ENCODE data around the gene HMCN1. TPM values are rescaled to one million over a fixed set of nuclear protein-coding genes. Genes with fewer than 3 reads are reported as not detected.

Gene HMCN1
- total RNA-seq, 4 donors from 2014 or later, result 53.0 to 87.9 (median 76.8) TPM

GRCh38 chr1:185811073-185811709 is 77.0 kb downstream of the HMCN1 start:
- intact Hi-C loops (cut with DNase I), result loop anchor here (10.0 kb wide), 1 partner anchor 404 kb away; no protein-coding TSS in a partner anchor
- 67% methylated on average over 3 of the region's 3 CpGs for WGBS
- Histone ChIP-seq H3K36me3 (no peaks in the 10 kb centered on the region), H3K4me3 (no peak overlapping the region), H3K27ac (replicated peaks in 1 of 4) (no peak overlapping the region), H3K4me1 (peaks cover 0 to 18% (median 6%) of the 10 kb centered on the region in 4 donors), H3K9me3 (no peaks in the 10 kb centered on the region), H3K27me3 (no peaks in the 10 kb centered on the region)
- TF ChIP-seq POLR2AphosphoS5 (IDR thresholded peaks at IDR 0.05), result no peak
- TF ChIP-seq EP300 (IDR thresholded peaks at IDR 0.05), result no peak
- no peak for TF ChIP-seq POLR2A (IDR thresholded peaks at IDR 0.05; ENCODE audit: low read depth)
- DNase-seq (ENCODE audit: extremely low spot score), result no peak

DNA sequence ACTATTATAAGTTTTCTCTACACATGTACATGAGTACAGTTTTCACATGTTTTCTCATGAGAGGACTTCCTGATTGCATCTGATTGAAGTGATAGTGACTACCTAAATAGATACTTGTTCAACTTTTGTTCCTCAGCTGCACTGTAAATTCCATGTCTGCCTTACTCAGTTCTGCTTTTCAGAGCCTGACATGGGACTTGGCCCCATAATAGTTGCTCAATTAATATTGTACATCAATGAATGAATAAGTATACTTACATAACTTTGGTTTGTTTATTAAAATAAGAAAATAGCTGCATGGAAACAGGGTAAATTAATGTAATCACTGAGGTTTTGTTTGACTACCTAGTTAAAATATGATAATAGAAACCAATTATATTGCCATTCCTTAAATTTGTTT is 78.7 kb downstream of the HMCN1 start:
- Histone ChIP-seq H3K27me3 (no peaks in the 10 kb centered on the region), H3K36me3 (no peaks in the 10 kb centered on the region), H3K4me1 (peaks cover 0 to 11% (median 4%) of the 10 kb centered on the region in 4 donors), H3K4me3 (no peak overlapping the region), H3K9me3 (no peaks in the 10 kb centered on the region), H3K27ac (replicated peaks in 1 of 4) (no peak overlapping the region)
- DNase-seq (ENCODE audit: extremely low spot score), result no peak
- intact Hi-C loops (cut with DNase I), result loop anchor here (10.0 kb wide), 1 partner anchor 402 kb away; no protein-coding TSS in a partner anchor
- TF ChIP-seq POLR2AphosphoS5 (IDR thresholded peaks at IDR 0.05) (no peak), POLR2A (IDR thresholded peaks at IDR 0.05; ENCODE audit: low read depth) (no peak), EP300 (IDR thresholded peaks at IDR 0.05) (no peak), CTCF (IDR thresholded peaks at IDR 0.05) (no peak)

- no peak for DNase-seq (ENCODE audit: extremely low spot score)
- TF ChIP-seq POLR2A (IDR thresholded peaks at IDR 0.05; ENCODE audit: low read depth) (no peak), CTCF (IDR thresholded peaks at IDR 0.05) (peak; percentile 42 to 53 (median 51))
- intact Hi-C loops (cut with DNase I), result loop anchor here (10.0 kb wide), 1 partner anchor 401 kb away; no protein-coding TSS in a partner anchor
- 87% methylated on average over 2 of the region's 2 CpGs for WGBS
- no peaks in the 10 kb centered on the region for H3K27me3 ChIP-seq
- no peak overlapping the region for H3K4me3 ChIP-seq
- peaks cover 0 to 11% (median 4%) of the 10 kb centered on the region in 4 donors for H3K4me1 ChIP-seq
- H3K36me3 ChIP-seq, result no peaks in the 10 kb centered on the region
- H3K9me3 ChIP-seq, result no peaks in the 10 kb centered on the region
- H3K27ac ChIP-seq (replicated peaks in 1 of 4), result no peak overlapping the region
Observed at GRCh38 chr1:185813401-185813979, 79.3 kb downstream of the HMCN1 start.

DNA sequence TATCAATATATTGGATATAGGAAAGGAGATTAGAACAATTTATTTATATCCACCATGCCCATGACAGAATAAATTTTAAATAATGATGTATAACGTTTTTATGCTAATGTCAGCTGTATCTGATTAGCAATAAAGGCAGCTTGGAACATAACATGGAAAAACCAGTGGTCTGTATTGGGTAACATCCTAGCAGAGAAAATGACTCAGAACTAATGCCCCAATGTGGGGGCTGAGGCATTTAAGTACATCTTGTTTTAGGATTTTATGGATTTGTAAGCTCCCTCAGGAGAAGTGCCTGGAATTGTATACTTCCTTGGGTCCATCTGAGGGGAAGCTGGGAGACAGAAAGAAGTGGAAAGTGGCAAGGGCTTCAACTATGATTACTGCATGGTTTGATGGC is 82.3 kb downstream of the HMCN1 start:
- intact Hi-C loops (cut with DNase I), result loop anchor here (10.0 kb wide), 1 partner anchor 398 kb away; no protein-coding TSS in a partner anchor
- H3K27ac ChIP-seq (replicated peaks in 1 of 4), result no peak overlapping the region

More for the DNA sequence above, 82.3 kb downstream of the HMCN1 start:
- no peak overlapping the region for H3K4me3 ChIP-seq
- TF ChIP-seq POLR2A (IDR thresholded peaks at IDR 0.05; ENCODE audit: low read depth) (no peak), CTCF (IDR thresholded peaks at IDR 0.05) (no peak), POLR2AphosphoS5 (IDR thresholded peaks at IDR 0.05) (no peak), EP300 (IDR thresholded peaks at IDR 0.05) (no peak)
- H3K9me3 ChIP-seq, result no peaks in the 10 kb centered on the region
- no peaks in the 10 kb centered on the region for H3K36me3 ChIP-seq
- no peak for DNase-seq (ENCODE audit: extremely low spot score)
- whole genome bisulfite sequencing, result 70% methylated on average over 1 of the region's 1 CpG
- no peaks in the 10 kb centered on the region for H3K27me3 ChIP-seq
- peaks cover 0 to 3% (median 1%) of the 10 kb centered on the region in 4 donors for H3K4me1 ChIP-seq

Data from esophagus muscularis mucosa (tissue), 4 donors.